ENCODE results near the gene MDM1.
A peak's percentile ranks its signal among the peaks of the same experiment; 100 is the strongest.

MDM1 gene

GRCh38 chr12:68287106-68287505 lies 45.1 kb downstream of the MDM1 start:
- FAIRE-seq (no peak), DNase-seq (ENCODE audit: insufficient read length, low spot score) (no peak)
- TF ChIP-seq POU2F2 (IDR thresholded peaks at IDR 0.05; ENCODE audit: low read depth, low read length), result no peak
- no peak for TF ChIP-seq TAF1 (IDR thresholded peaks at IDR 0.05; ENCODE audit: low read depth, low read length)
- TF ChIP-seq POLR2A (IDR thresholded peaks at IDR 0.05; ENCODE audit: low read depth, low read length), result no peak
- TF ChIP-seq SPI1 (IDR thresholded peaks at IDR 0.05; ENCODE audit: low read depth, low read length), result no peak
- no peak for TF ChIP-seq POLR2AphosphoS5 (IDR thresholded peaks at IDR 0.05; ENCODE audit: low read depth, low read length)
- no peak for TF ChIP-seq PAX5 (IDR thresholded peaks at IDR 0.05; ENCODE audit: insufficient read depth, low read length, severe bottlenecking)

- DNase-seq (ENCODE audit: insufficient read length, low spot score) (no peak), FAIRE-seq (no peak)
Measured at GRCh38 chr12:68286396-68286795, 45.8 kb downstream of the MDM1 start.

GRCh38 chr12:68285541-68285940 lies 46.6 kb downstream of the MDM1 start:
- FAIRE-seq (no peak), DNase-seq (ENCODE audit: insufficient read length, low spot score) (no peak)
- TF ChIP-seq PAX5 (IDR thresholded peaks at IDR 0.05; ENCODE audit: insufficient read depth, low read length, severe bottlenecking) (no peak), POLR2AphosphoS5 (IDR thresholded peaks at IDR 0.05; ENCODE audit: low read depth, low read length) (no peak), SPI1 (IDR thresholded peaks at IDR 0.05; ENCODE audit: low read depth, low read length) (no peak), POU2F2 (IDR thresholded peaks at IDR 0.05; ENCODE audit: low read depth, low read length) (no peak), TAF1 (IDR thresholded peaks at IDR 0.05; ENCODE audit: low read depth, low read length) (no peak), POLR2A (IDR thresholded peaks at IDR 0.05; ENCODE audit: low read depth, low read length) (no peak)

More at GRCh38 chr12:68286396-68286795, 45.8 kb downstream of the MDM1 start:
- no peak for TF ChIP-seq SPI1 (IDR thresholded peaks at IDR 0.05; ENCODE audit: low read depth, low read length)

GRCh38 chr12:68281322-68282077 lies 50.7 kb downstream of the MDM1 start:
- TF ChIP-seq SPI1 (IDR thresholded peaks at IDR 0.05; ENCODE audit: low read depth, low read length) (no peak), POLR2A (IDR thresholded peaks at IDR 0.05; ENCODE audit: low read depth, low read length) (no peak), POLR2AphosphoS5 (IDR thresholded peaks at IDR 0.05; ENCODE audit: low read depth, low read length) (no peak), TAF1 (IDR thresholded peaks at IDR 0.05; ENCODE audit: low read depth, low read length) (no peak)
- FAIRE-seq (no peak), DNase-seq (ENCODE audit: insufficient read length, low spot score) (no peak)

GRCh38 chr12:68280240-68280639 lies 51.9 kb downstream of the MDM1 start:
- FAIRE-seq (no peak), DNase-seq (ENCODE audit: insufficient read length, low spot score) (no peak)
- TF ChIP-seq POLR2AphosphoS5 (IDR thresholded peaks at IDR 0.05; ENCODE audit: low read depth, low read length) (no peak), POU2F2 (IDR thresholded peaks at IDR 0.05; ENCODE audit: low read depth, low read length) (no peak), PAX5 (IDR thresholded peaks at IDR 0.05; ENCODE audit: insufficient read depth, low read length, severe bottlenecking) (no peak), POLR2A (IDR thresholded peaks at IDR 0.05; ENCODE audit: low read depth, low read length) (no peak), TAF1 (IDR thresholded peaks at IDR 0.05; ENCODE audit: low read depth, low read length) (no peak), SPI1 (IDR thresholded peaks at IDR 0.05; ENCODE audit: low read depth, low read length) (no peak)

GRCh38 chr12:68279227-68280054 lies 52.7 kb downstream of the MDM1 start:
- FAIRE-seq (no peak), DNase-seq (ENCODE audit: insufficient read length, low spot score) (no peak)
- TF ChIP-seq POU2F2 (IDR thresholded peaks at IDR 0.05; ENCODE audit: low read depth, low read length) (no peak), POLR2AphosphoS5 (IDR thresholded peaks at IDR 0.05; ENCODE audit: low read depth, low read length) (no peak), PAX5 (IDR thresholded peaks at IDR 0.05; ENCODE audit: insufficient read depth, low read length, severe bottlenecking) (no peak), TAF1 (IDR thresholded peaks at IDR 0.05; ENCODE audit: low read depth, low read length) (no peak), SPI1 (IDR thresholded peaks at IDR 0.05; ENCODE audit: low read depth, low read length) (no peak), POLR2A (IDR thresholded peaks at IDR 0.05; ENCODE audit: low read depth, low read length) (no peak)

GRCh38 chr12:68276402-68276930 lies 55.7 kb downstream of the MDM1 start:
- peak; percentile 23 for FAIRE-seq
- TF ChIP-seq POU2F2 (IDR thresholded peaks at IDR 0.05; ENCODE audit: low read depth, low read length) (no peak), POLR2AphosphoS5 (IDR thresholded peaks at IDR 0.05; ENCODE audit: low read depth, low read length) (no peak), POLR2A (IDR thresholded peaks at IDR 0.05; ENCODE audit: low read depth, low read length) (no peak), SPI1 (IDR thresholded peaks at IDR 0.05; ENCODE audit: low read depth, low read length) (no peak), TAF1 (IDR thresholded peaks at IDR 0.05; ENCODE audit: low read depth, low read length) (no peak), PAX5 (IDR thresholded peaks at IDR 0.05; ENCODE audit: insufficient read depth, low read length, severe bottlenecking) (no peak)

GRCh38 chr12:68272732-68273131 lies 59.4 kb downstream of the MDM1 start:
- no peak for TF ChIP-seq PAX5 (IDR thresholded peaks at IDR 0.05; ENCODE audit: insufficient read depth, low read length, severe bottlenecking)
- TF ChIP-seq SPI1 (IDR thresholded peaks at IDR 0.05; ENCODE audit: low read depth, low read length), result no peak
- no peak for TF ChIP-seq POLR2AphosphoS5 (IDR thresholded peaks at IDR 0.05; ENCODE audit: low read depth, low read length)
- TF ChIP-seq POLR2A (IDR thresholded peaks at IDR 0.05; ENCODE audit: low read depth, low read length), result no peak
- no peak for TF ChIP-seq TAF1 (IDR thresholded peaks at IDR 0.05; ENCODE audit: low read depth, low read length)
- TF ChIP-seq POU2F2 (IDR thresholded peaks at IDR 0.05; ENCODE audit: low read depth, low read length), result no peak
- DNase-seq (ENCODE audit: insufficient read length, low spot score) (no peak), FAIRE-seq (no peak)

More at GRCh38 chr12:68276402-68276930, 55.7 kb downstream of the MDM1 start:
- no peak for DNase-seq (ENCODE audit: insufficient read length, low spot score)

GRCh38 chr12:68271346-68271745 lies 60.8 kb downstream of the MDM1 start:
- no peak for DNase-seq (ENCODE audit: insufficient read length, low spot score)
- FAIRE-seq, result no peak
- TF ChIP-seq SPI1 (IDR thresholded peaks at IDR 0.05; ENCODE audit: low read depth, low read length), result no peak
- TF ChIP-seq POLR2A (IDR thresholded peaks at IDR 0.05; ENCODE audit: low read depth, low read length), result no peak
- TF ChIP-seq TAF1 (IDR thresholded peaks at IDR 0.05; ENCODE audit: low read depth, low read length), result no peak
- no peak for TF ChIP-seq POLR2AphosphoS5 (IDR thresholded peaks at IDR 0.05; ENCODE audit: low read depth, low read length)
- no peak for TF ChIP-seq POU2F2 (IDR thresholded peaks at IDR 0.05; ENCODE audit: low read depth, low read length)
- TF ChIP-seq PAX5 (IDR thresholded peaks at IDR 0.05; ENCODE audit: insufficient read depth, low read length, severe bottlenecking), result no peak

All from GM12891 (cell line).